Endothelial cell of umbilical vein (primary cell): ENCODE data around the gene TFF2.

Experiments used
- CTCF ChIP-seq, 2 donors: IDR thresholded peaks; 1 replicate in 1 of 2; 2 replicates in 1 of 2; pipeline ENCODE4 v1.5.1; 2011; ENCODE audit warnings: low read length in 2 of 2, mild to moderate bottlenecking in 2 of 2, moderate library complexity in 2 of 2, control low read depth in 1 of 2, inconsistent platforms in 1 of 2, low read depth in 1 of 2; ENCODE audit not compliant: insufficient read depth in 1 of 2; ENCODE audit errors: extremely low read depth in 1 of 2
- EZH2 ChIP-seq: IDR thresholded peaks from 2 replicates; pipeline ENCODE4 v1.6.1; 2012; ENCODE audit warnings: borderline replicate concordance, low read depth, mild to moderate bottlenecking, moderate library complexity, low read length, inconsistent platforms; ENCODE audit not compliant: severe bottlenecking
- GATA2 ChIP-seq: IDR thresholded peaks from 2 replicates; pipeline ENCODE4 v1.7.0; 2011; ENCODE audit warnings: low read depth, mild to moderate bottlenecking, moderate library complexity, mixed read lengths, low read length; ENCODE audit not compliant: insufficient read length, insufficient read depth
- JUN ChIP-seq: IDR thresholded peaks from 2 replicates; pipeline ENCODE4 v1.6.1; 2011; ENCODE audit warnings: borderline replicate concordance, low read depth; ENCODE audit not compliant: insufficient read length, insufficient read depth
- POLR2A ChIP-seq: IDR thresholded peaks from 2 replicates; pipeline ENCODE4 v1.6.1; 2012; ENCODE audit warnings: low read depth, mild to moderate bottlenecking, control low read depth, low read length
- POLR2AphosphoS5 ChIP-seq: IDR thresholded peaks from 2 replicates; pipeline ENCODE4 v1.6.1; 2012; ENCODE audit warnings: low read depth, mild to moderate bottlenecking, control low read depth, low read length, moderate library complexity; ENCODE audit not compliant: insufficient read depth

- no peak for TF ChIP-seq CTCF (IDR thresholded peaks at IDR 0.05; ENCODE audit: extremely low read depth in 1 of 2, insufficient read depth in 1 of 2, low read depth in 1 of 2, low read length in 2 of 2)
- no peak for TF ChIP-seq POLR2A
- no peak for TF ChIP-seq EZH2
- no peak for TF ChIP-seq POLR2AphosphoS5
- TF ChIP-seq GATA2, result no peak
- no peak for TF ChIP-seq JUN
Observed at GRCh38 chr21:42310411-42311001, 40.3 kb downstream of the TFF2 start.
